ENCODE measurements around the gene PIAS3. TPM values are rescaled to one million over a fixed set of nuclear protein-coding genes. Genes with fewer than 3 reads are reported as not detected.
"Not testable (repeated sequence)": the region's sequence is repeated elsewhere in the genome, so short reads cannot be mapped to it uniquely, and the experiment has no call there.

Gene PIAS3
- total RNA-seq, 1 experiment from 2014 or later = 16.8 TPM

GRCh38 chr1:145826030-145826429, 32.9 kb downstream of the PIAS3 start:
- Histone ChIP-seq H3K36me3 (ENCODE audit: insufficient read depth, low read length) (peaks cover 36% of the 10 kb centered on the region), H3K4me2 (ENCODE audit: low read depth, low read length, poor library complexity, severe bottlenecking) (peak overlapping the region; percentile 71), H3K27ac (ENCODE audit: low read length) (no peak overlapping the region), H3K4me1 (ENCODE audit: low read length) (peaks cover 15% of the 10 kb centered on the region), H3K79me2 (ENCODE audit: low read length) (peaks cover 38% of the 10 kb centered on the region), H3K27me3 (ENCODE audit: low read length) (no peaks in the 10 kb centered on the region), H3K4me3 (ENCODE audit: low read length) (peak overlapping the region; percentile 89; the same call in 1 of the 2 replicates), H4K20me1 (ENCODE audit: insufficient read depth, low read depth, low read length) (no peaks in the 10 kb centered on the region), H3K9me2 (replicated peaks; ENCODE audit: insufficient read depth, low read length) (no peaks in the 10 kb centered on the region), H2AFZ (ENCODE audit: low read length) (no peak overlapping the region), H3K9me3 (ENCODE audit: low read length) (no peaks in the 10 kb centered on the region), H3K9ac (ENCODE audit: low read length) (no peak overlapping the region)
- peak; percentile 40 for DNase-seq

- H3K9me3 ChIP-seq (ENCODE audit: low read length) = no peaks in the 10 kb centered on the region
- H4K20me1 ChIP-seq (ENCODE audit: insufficient read depth, low read depth, low read length) = no peaks in the 10 kb centered on the region
- peaks cover 26% of the 10 kb centered on the region for H3K36me3 ChIP-seq (ENCODE audit: insufficient read depth, low read length)
- H3K27ac ChIP-seq (ENCODE audit: low read length) = peak overlapping the region; percentile 61
- peaks cover 15% of the 10 kb centered on the region for H3K4me1 ChIP-seq (ENCODE audit: low read length)
- H3K79me2 ChIP-seq (ENCODE audit: low read length) = peaks cover 39% of the 10 kb centered on the region
- H3K9ac ChIP-seq (ENCODE audit: low read length) = peak overlapping the region; percentile 85
- H3K4me3 ChIP-seq (ENCODE audit: low read length) = peak overlapping the region; percentile 89
- peak overlapping the region; percentile 61; the same call in 1 of the 2 replicates for H2AFZ ChIP-seq (ENCODE audit: low read length)
- no peaks in the 10 kb centered on the region for H3K27me3 ChIP-seq (ENCODE audit: low read length)
- H3K4me2 ChIP-seq (ENCODE audit: low read depth, low read length, poor library complexity, severe bottlenecking) = peak overlapping the region; percentile 71
- no peaks in the 10 kb centered on the region for H3K9me2 ChIP-seq (replicated peaks; ENCODE audit: insufficient read depth, low read length)
- peak; percentile 40 for DNase-seq
These were observed 34.4 kb downstream of the PIAS3 start for GRCh38 chr1:145824499-145824842.

DNA sequence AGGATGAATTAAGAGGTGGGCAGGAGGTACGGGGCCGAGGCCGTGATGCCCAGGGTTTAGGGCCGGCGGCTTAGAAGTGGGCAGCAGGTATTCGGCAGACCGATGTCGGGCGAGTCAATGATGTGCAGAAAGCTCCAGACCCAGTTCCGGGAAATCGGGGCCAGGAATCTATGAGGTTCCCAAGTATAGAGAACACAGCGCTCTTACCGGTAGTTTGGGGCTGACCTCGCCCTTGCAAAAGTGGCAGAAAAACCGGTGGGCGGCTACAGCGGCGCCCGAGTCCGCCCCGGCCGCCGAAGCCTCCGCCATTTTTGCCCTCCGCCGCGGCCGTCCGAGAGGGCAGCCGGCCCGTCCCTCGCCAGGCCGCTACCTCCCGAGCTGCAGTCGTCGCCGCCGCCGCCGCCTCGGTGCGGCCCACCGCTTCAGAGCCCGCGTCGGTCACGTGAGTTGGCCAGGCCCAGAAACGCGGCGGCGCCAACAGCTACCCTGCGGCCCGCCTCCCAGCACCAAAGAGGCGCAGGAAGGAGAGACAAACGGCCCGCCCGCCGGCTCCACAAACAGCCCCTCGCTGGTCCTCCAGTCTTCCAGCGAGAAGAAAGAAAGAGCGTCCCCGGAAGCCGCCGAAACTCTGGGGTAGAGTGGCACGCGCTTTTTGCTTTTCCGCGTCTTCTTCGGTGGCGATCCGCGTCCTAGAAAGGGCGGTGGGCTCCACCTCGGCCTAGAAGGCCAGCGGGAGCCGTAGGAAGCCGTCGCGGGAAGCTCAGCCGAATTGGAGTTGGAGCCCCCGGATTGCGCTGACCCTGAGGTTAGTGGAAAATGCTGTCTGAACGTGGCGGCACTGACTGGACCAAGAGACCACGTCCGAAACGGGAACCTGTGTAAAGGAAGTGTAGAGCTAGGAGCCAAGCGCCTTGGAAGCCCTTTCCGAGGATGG, 35.0 kb downstream of the PIAS3 start, which contains the start of the genes POLR3C and RNF115:
Gene POLR3C, plus strand, starts transcription at position 636 of the 934 bp plus-strand sequence. CDS start 1,577 bp downstream, outside the sequence.
Gene RNF115, minus strand, starts transcription at position 531 of the 934 bp plus-strand sequence. Its CDS starts 222 bp downstream, at position 309.
- Histone ChIP-seq H3K4me2 (ENCODE audit: low read depth, low read length, poor library complexity, severe bottlenecking) (peak within 1 kb of the TSS; percentile 71), H3K36me3 (ENCODE audit: insufficient read depth, low read length) (peaks cover 20% of the 10 kb centered on the region), H3K9ac (ENCODE audit: low read length) (peak within 1 kb of the TSS; percentile 85), H3K4me1 (ENCODE audit: low read length) (peaks cover 15% of the 10 kb centered on the region), H3K4me3 (ENCODE audit: low read length) (peak within 1 kb of the TSS; percentile 89), H3K79me2 (ENCODE audit: low read length) (peaks cover 42% of the 10 kb centered on the region), H3K27ac (ENCODE audit: low read length) (peak within 1 kb of the TSS; percentile 61), H3K9me3 (ENCODE audit: low read length) (no peaks in the 10 kb centered on the region), H3K27me3 (ENCODE audit: low read length) (no peaks in the 10 kb centered on the region), H4K20me1 (ENCODE audit: insufficient read depth, low read depth, low read length) (no peaks in the 10 kb centered on the region), H2AFZ (ENCODE audit: low read length) (peak within 1 kb of the TSS; percentile 61; the same call in 1 of the 2 replicates), H3K9me2 (replicated peaks; ENCODE audit: insufficient read depth, low read length) (no peaks in the 10 kb centered on the region)
- peak; percentile 97 for DNase-seq

DNA sequence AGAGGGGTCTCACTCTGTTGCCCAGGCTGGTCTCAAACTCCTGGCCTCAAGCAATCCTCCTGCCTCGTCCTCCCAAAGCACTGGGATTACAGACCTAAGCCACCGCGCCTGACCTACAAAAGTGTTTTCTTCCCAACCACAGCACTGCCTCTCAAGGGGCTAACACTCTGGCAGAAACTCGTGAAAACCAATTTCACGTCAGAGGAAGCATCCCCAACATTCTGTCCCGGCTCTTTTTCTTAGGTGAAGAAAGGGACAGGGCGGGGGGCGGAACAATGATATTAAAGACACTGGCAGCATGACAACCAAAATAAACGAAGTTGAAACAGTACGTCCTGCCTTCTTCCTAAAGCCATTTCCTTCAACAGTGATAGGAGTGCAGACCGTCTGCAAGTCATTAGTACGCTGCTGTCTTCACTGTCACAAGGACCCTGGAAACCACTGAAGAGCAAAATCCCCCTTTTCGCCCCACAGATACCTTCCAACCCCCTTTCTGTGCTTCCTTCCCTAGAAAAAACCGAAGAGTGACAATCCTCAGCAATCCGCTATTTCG, 36.0 kb downstream of the PIAS3 start:
- not testable (repeated sequence) for H4K20me1 ChIP-seq (ENCODE audit: insufficient read depth, low read depth, low read length); H3K4me3 ChIP-seq (ENCODE audit: low read length); H3K9me2 ChIP-seq (replicated peaks; ENCODE audit: insufficient read depth, low read length); H3K27ac ChIP-seq (ENCODE audit: low read length); H3K9ac ChIP-seq (ENCODE audit: low read length); DNase-seq; H3K4me2 ChIP-seq (ENCODE audit: low read depth, low read length, poor library complexity, severe bottlenecking); H3K27me3 ChIP-seq (ENCODE audit: low read length); H2AFZ ChIP-seq (ENCODE audit: low read length); H3K9me3 ChIP-seq (ENCODE audit: low read length)
- Histone ChIP-seq H3K79me2 (ENCODE audit: low read length) (peaks cover 44% of the 10 kb centered on the region), H3K36me3 (ENCODE audit: insufficient read depth, low read length) (peaks cover 10% of the 10 kb centered on the region), H3K4me1 (ENCODE audit: low read length) (peaks cover 13% of the 10 kb centered on the region)

DNA sequence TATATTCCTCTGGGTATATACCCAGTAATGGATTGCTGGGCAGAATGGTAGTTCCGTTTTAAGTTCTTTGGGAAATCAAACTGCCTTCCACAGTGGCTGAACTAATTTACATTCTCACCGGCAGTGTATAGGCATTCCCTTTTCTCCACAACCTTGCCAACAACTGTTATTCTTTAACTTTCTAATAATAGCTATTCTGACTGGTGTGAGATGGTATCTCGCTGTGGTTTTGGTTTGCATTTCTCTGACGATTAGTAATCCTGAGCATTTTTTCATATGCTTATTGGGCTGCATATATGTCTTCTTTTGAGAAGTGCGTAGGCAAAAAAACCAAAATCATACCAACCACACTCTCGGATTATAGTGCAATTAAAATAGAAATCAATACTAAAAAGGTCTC, 40.8 kb downstream of the PIAS3 start:
- not testable (repeated sequence) for H3K27me3 ChIP-seq (ENCODE audit: low read length)

DNA sequence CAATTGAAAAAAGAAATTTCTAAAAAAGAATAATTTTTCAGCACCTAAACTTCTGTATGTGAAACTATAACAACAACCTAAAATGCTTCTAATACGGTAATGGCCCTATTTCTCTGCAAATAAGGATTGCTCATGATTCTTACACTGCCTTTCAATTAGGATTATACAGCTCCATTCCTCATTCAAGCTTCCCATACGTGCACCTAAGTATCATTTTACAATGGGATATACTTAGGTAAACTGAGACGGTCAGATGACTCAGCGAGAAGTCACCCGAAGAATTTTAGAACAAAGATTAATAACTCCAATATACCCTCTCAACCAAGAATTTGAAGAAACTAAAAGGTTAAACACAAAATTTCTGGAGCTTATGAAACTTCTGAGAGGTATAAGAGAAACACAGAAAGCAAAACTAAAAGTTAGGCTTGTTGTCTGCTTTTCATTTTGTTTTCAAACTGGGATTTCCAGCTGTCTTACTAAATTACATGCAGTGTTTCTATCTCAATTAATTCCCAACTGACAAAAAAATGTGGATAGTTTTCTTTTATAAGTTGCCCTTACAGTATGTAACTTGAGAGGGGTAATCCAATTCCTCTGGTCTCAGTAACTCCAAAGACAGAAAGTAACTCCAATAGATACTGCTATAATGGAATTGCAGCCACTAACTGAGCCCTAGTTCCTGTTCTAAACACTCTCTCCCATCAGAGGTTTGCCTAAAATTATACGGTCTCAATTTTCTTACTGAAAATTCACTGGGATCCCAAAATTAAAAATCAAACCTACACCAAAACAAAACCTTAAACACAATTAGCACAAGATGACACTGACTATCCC, 45.7 kb downstream of the PIAS3 start:
- not testable (repeated sequence) for H2AFZ ChIP-seq (ENCODE audit: low read length); H3K4me2 ChIP-seq (ENCODE audit: low read depth, low read length, poor library complexity, severe bottlenecking)

More for the DNA sequence above, 40.8 kb downstream of the PIAS3 start:
- H3K4me1 ChIP-seq (ENCODE audit: low read length); H3K4me3 ChIP-seq (ENCODE audit: low read length); H3K4me2 ChIP-seq (ENCODE audit: low read depth, low read length, poor library complexity, severe bottlenecking); H2AFZ ChIP-seq (ENCODE audit: low read length); DNase-seq; H3K9ac ChIP-seq (ENCODE audit: low read length); H3K9me3 ChIP-seq (ENCODE audit: low read length); H3K27ac ChIP-seq (ENCODE audit: low read length); H3K36me3 ChIP-seq (ENCODE audit: insufficient read depth, low read length); H4K20me1 ChIP-seq (ENCODE audit: insufficient read depth, low read depth, low read length); H3K9me2 ChIP-seq (replicated peaks; ENCODE audit: insufficient read depth, low read length): not testable (repeated sequence)
- H3K79me2 ChIP-seq (ENCODE audit: low read length) = peaks cover 19% of the 10 kb centered on the region

GRCh38 chr1:145806844-145807243, 52.0 kb downstream of the PIAS3 start:
- no peaks in the 10 kb centered on the region for H3K36me3 ChIP-seq (ENCODE audit: insufficient read depth, low read length)
- H3K4me3 ChIP-seq (ENCODE audit: low read length) = no peak overlapping the region
- no peak overlapping the region for H3K4me2 ChIP-seq (ENCODE audit: low read depth, low read length, poor library complexity, severe bottlenecking)
- H3K27me3 ChIP-seq (ENCODE audit: low read length) = no peaks in the 10 kb centered on the region
- no peak overlapping the region for H2AFZ ChIP-seq (ENCODE audit: low read length)
- peaks cover 73% of the 10 kb centered on the region for H3K79me2 ChIP-seq (ENCODE audit: low read length)
- no peaks in the 10 kb centered on the region for H3K9me2 ChIP-seq (replicated peaks; ENCODE audit: insufficient read depth, low read length)
- H3K9me3 ChIP-seq (ENCODE audit: low read length) = no peaks in the 10 kb centered on the region
- H3K9ac ChIP-seq (ENCODE audit: low read length) = no peak overlapping the region
- peak; percentile 31 for DNase-seq
- H3K4me1 ChIP-seq (ENCODE audit: low read length) = peaks cover 35% of the 10 kb centered on the region
- no peak overlapping the region for H3K27ac ChIP-seq (ENCODE audit: low read length)
- no peaks in the 10 kb centered on the region for H4K20me1 ChIP-seq (ENCODE audit: insufficient read depth, low read depth, low read length)

More for the DNA sequence above, 45.7 kb downstream of the PIAS3 start:
- H3K27me3 ChIP-seq (ENCODE audit: low read length); H3K36me3 ChIP-seq (ENCODE audit: insufficient read depth, low read length); H3K4me3 ChIP-seq (ENCODE audit: low read length); DNase-seq; H3K9me3 ChIP-seq (ENCODE audit: low read length); H3K27ac ChIP-seq (ENCODE audit: low read length); H3K9ac ChIP-seq (ENCODE audit: low read length); H3K4me1 ChIP-seq (ENCODE audit: low read length); H3K9me2 ChIP-seq (replicated peaks; ENCODE audit: insufficient read depth, low read length); H4K20me1 ChIP-seq (ENCODE audit: insufficient read depth, low read depth, low read length): not testable (repeated sequence)
- H3K79me2 ChIP-seq (ENCODE audit: low read length) = peaks cover 21% of the 10 kb centered on the region
